Measurements from ENCODE around the gene SLC35A3. TPM values are rescaled to one million over a fixed set of nuclear protein-coding genes. Genes with fewer than 3 reads are reported as not detected.

SLC35A3 gene
- total RNA-seq, 1 donor from 2014 or later, result 16.5 TPM

- Mint-ChIP-seq H3K27ac (no peak overlapping the region), H3K4me3 (ENCODE audit: low read depth) (no peak overlapping the region), H3K27me3 (no peaks in the 10 kb centered on the region), H3K9me3 (ENCODE audit: low read depth) (peaks cover 18% of the 10 kb centered on the region), H3K36me3 (ENCODE audit: insufficient read depth) (peaks cover 36% of the 10 kb centered on the region), H3K4me1 (ENCODE audit: low read depth) (no peaks in the 10 kb centered on the region)
- TF ChIP-seq CTCF (IDR thresholded peaks at IDR 0.05; ENCODE audit: unreplicated experiment), result no peak
- DNase-seq (ENCODE audit: low spot score, unreplicated experiment), result no peak
These were observed 18.5 kb downstream of the SLC35A3 start for GRCh38 chr1:99988210-99988765.

GRCh38 chr1:99992044-99992722 lies 22.4 kb downstream of the SLC35A3 start:
- no peak for TF ChIP-seq CTCF (IDR thresholded peaks at IDR 0.05; ENCODE audit: unreplicated experiment)
- DNase-seq (ENCODE audit: low spot score, unreplicated experiment), result no peak

GRCh38 chr1:99992760-99993467 lies 23.1 kb downstream of the SLC35A3 start:
- Mint-ChIP-seq H3K27ac (no peak overlapping the region), H3K4me3 (ENCODE audit: low read depth) (no peak overlapping the region), H3K36me3 (ENCODE audit: insufficient read depth) (peaks cover 42% of the 10 kb centered on the region), H3K4me1 (ENCODE audit: low read depth) (no peaks in the 10 kb centered on the region), H3K27me3 (no peaks in the 10 kb centered on the region), H3K9me3 (ENCODE audit: low read depth) (peaks cover 6% of the 10 kb centered on the region)
- no peak for DNase-seq (ENCODE audit: low spot score, unreplicated experiment)
- TF ChIP-seq CTCF (IDR thresholded peaks at IDR 0.05; ENCODE audit: unreplicated experiment), result no peak

More at GRCh38 chr1:99992044-99992722, 22.4 kb downstream of the SLC35A3 start:
- Mint-ChIP-seq H3K27me3 (no peaks in the 10 kb centered on the region), H3K4me1 (ENCODE audit: low read depth) (no peaks in the 10 kb centered on the region), H3K27ac (no peak overlapping the region), H3K36me3 (ENCODE audit: insufficient read depth) (peaks cover 42% of the 10 kb centered on the region), H3K4me3 (ENCODE audit: low read depth) (no peak overlapping the region), H3K9me3 (ENCODE audit: low read depth) (peaks cover 6% of the 10 kb centered on the region)

- Mint-ChIP-seq H3K27me3 (no peaks in the 10 kb centered on the region), H3K36me3 (ENCODE audit: insufficient read depth) (peaks cover 42% of the 10 kb centered on the region), H3K4me3 (ENCODE audit: low read depth) (no peak overlapping the region), H3K27ac (no peak overlapping the region), H3K9me3 (ENCODE audit: low read depth) (peaks cover 6% of the 10 kb centered on the region), H3K4me1 (ENCODE audit: low read depth) (no peaks in the 10 kb centered on the region)
- no peak for TF ChIP-seq CTCF (IDR thresholded peaks at IDR 0.05; ENCODE audit: unreplicated experiment)
- no peak for DNase-seq (ENCODE audit: low spot score, unreplicated experiment)
These were observed 23.7 kb downstream of the SLC35A3 start for GRCh38 chr1:99993468-99993845.

GRCh38 chr1:99994496-99994895 lies 24.7 kb downstream of the SLC35A3 start:
- H3K9me3 Mint-ChIP-seq (ENCODE audit: low read depth), result peaks cover 6% of the 10 kb centered on the region
- H3K36me3 Mint-ChIP-seq (ENCODE audit: insufficient read depth), result peaks cover 42% of the 10 kb centered on the region
- H3K27ac Mint-ChIP-seq, result no peak overlapping the region
- no peaks in the 10 kb centered on the region for H3K4me1 Mint-ChIP-seq (ENCODE audit: low read depth)
- H3K27me3 Mint-ChIP-seq, result no peaks in the 10 kb centered on the region
- H3K4me3 Mint-ChIP-seq (ENCODE audit: low read depth), result no peak overlapping the region
- no peak for TF ChIP-seq CTCF (IDR thresholded peaks at IDR 0.05; ENCODE audit: unreplicated experiment)
- DNase-seq (ENCODE audit: low spot score, unreplicated experiment), result no peak
